GM21786 (cell line): ENCODE data around the gene C19orf47.

ENCODE experiments used
- ATAC-seq: cut with Tn5 transposase; IDR thresholded peaks from one replicate; pipeline ENCODE4 v1.9.1; 2021; ENCODE audit not compliant: unreplicated experiment

Gene C19orf47

DNA sequence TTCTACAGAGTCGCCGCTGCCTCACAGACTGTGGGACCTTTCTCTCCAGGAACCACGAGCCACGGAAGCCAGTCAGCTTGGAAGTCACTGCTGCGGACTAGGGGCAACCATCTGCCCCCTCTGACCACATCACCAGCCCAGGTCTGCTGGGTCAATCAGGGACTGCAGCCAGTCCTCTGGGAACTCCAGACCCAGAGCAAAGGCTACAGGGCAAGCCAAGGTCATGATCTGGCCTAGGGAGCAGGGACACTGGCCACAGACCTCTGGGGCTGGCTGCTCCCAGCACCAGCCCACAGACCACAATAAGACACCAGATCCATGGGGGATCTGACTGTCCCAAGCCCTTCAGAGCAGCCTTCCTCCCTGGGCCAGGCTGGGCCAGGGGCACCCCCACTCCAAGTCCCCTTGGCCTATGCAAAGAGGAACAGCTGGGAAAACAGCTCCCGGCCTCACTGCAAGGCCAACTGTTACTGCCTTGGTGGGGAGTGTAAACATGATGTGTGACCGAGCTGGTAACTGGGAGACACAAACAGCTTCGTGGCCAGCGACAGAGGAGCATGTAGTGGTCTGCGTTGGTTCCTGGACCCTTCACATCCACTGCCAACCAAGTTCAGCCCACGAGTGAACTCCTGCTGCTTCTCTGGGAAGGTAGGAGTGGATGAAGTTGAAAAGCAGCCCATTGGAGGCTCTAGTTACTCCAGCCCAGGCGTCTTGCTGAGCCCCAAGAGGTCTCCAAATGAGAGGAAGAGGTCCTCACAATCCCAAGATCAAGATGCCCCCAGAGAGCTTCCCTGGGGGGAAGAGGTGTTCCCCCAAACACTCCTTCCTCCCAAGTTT is 64.6 kb downstream of the C19orf47 start:
- no peak for ATAC-seq

- no peak for ATAC-seq
Measured at GRCh38 chr19:40282920-40283319, 65.3 kb downstream of the C19orf47 start.

- no peak for ATAC-seq
Measured at GRCh38 chr19:40282209-40282580, 66.0 kb downstream of the C19orf47 start.

GRCh38 chr19:40281381-40282208 is 66.6 kb downstream of the C19orf47 start:
- no peak for ATAC-seq

- no peak for ATAC-seq
Measured at GRCh38 chr19:40280608-40281221, 67.5 kb downstream of the C19orf47 start.

DNA sequence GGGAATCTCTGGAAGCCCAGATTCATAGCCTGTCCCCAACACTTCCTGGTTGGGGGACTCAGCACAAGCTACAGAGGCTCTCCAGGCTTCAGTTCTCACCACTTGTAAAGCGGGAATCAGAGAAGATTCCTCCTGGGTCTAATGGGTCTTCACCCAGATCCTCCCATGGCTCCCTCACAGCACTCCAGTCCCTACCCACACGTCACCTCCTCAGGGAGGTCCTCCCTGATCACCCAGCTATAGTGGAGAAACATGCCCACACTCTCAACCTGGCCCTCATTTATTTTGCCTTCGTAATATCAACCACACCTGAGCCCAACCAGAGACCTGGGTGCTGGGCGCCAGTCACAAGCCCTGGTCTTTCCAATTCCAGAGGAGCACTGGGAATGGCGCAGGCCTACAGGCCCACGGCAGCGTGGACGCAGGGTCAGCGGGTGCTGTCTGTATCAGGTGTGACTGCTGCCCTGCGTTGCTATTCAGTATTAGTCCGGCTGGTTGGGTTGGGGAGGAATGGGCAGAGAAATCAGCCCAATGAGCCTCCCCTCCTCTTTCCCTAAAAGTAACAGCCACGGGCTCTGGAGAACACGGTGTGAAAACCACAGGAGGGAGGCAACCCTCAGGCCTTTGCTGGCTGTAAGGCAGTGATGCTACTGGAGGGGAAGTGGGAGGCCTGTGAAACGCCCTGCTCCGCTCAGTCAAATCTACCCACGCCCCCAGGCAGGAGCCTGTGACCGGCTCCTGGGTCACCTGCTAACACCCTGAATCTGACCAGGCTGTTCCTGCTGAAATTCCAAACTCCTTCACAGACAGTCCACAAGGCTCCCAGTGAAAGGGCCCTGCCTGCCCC is 68.2 kb downstream of the C19orf47 start:
- ATAC-seq, result no peak

- no peak for ATAC-seq
Measured at GRCh38 chr19:40279120-40279551, 69.1 kb downstream of the C19orf47 start.

- no peak for ATAC-seq
Measured at GRCh38 chr19:40278361-40279035, 69.7 kb downstream of the C19orf47 start.

DNA sequence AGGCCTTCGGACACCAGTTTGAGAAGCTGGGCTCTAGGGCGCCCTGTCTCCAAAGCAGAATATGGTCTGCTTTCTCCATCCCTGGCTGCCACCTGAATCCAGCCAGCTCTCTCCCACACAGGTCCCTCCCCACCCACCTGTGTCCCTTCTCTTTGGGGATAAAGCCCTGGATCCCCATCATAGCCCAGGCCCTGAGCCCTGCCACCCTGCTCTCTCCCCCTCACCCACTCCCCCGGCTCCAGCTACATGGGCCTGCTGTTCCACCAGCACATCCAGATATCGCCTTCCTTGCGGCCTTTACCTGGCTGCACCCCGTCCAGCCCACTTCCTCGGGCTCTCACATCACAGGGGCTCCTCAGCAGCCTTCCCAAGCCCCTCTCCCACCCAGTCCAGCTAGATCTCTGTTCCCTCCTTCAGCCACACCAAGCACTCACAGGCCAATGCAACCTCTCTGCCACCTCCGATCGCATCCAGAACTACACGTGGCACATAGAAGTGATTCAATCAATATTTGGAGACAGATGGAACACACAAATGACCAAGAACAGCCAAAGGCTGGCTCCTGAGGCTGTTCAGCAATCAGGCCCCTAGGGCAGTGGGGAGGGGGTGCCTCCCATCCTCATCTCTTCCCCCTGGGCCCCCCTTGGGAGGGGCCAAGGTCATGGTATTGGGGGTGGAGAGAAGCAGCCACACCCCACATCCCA is 70.7 kb downstream of the C19orf47 start:
- no peak for ATAC-seq

GRCh38 chr19:40274585-40275544 is 73.3 kb downstream of the C19orf47 start:
- no peak for ATAC-seq

GRCh38 chr19:40273469-40274360 is 74.5 kb downstream of the C19orf47 start:
- no peak for ATAC-seq

DNA sequence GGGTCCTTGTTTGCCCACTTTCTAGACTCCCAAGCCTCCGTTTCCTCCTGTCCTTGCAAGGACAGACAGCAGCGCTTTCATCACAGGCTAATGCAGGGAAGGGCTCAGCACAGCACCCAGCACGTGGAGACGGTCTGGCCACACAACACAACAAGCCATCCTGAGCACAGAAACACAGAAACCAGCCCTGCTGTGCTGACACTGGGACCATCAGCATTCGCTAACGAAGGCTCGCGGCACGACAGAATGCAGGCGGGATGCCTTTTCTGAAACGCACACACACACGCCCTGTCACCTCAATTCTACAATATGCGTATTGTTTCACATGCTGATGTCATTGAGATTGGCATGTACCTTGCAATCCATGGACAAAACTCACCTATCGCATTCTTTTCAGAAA is 75.9 kb downstream of the C19orf47 start:
- no peak for ATAC-seq

- no peak for ATAC-seq
Measured at GRCh38 chr19:40271706-40272105, 76.5 kb downstream of the C19orf47 start.

GRCh38 chr19:40270362-40271089 is 77.7 kb downstream of the C19orf47 start:
- ATAC-seq, result no peak
